Measurements from ENCODE around the gene ANKFN1. TPM values are rescaled to one million over a fixed set of nuclear protein-coding genes. Genes with fewer than 3 reads are reported as not detected.

Gene ANKFN1
- total and polyA plus RNA-seq, 2 experiments from 2014 or later = 0.21 TPM; not detected in 1

DNA sequence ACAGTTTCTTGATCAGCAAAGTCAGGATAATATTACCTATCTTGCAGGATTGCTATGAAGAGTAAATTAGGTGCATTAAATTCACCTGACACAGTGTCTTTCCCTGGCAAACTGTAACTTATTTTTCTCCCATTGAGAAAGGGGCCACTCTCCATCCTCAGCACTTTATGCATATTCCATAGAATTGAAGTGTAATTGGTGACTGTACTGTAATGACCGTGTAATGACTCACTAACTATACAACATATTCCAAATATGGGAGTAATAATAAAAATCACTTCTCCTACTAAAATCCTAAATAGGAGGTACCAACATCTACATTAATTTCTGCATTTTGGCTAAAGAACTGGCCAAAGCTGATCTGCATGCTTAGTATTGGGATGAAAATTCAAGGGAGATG is 298.4 kb downstream of the ANKFN1 start:
- Histone ChIP-seq H3K36me3 (no peaks in the 10 kb centered on the region), H3K4me3 (no peak overlapping the region)
- TF ChIP-seq, protein P1, sequence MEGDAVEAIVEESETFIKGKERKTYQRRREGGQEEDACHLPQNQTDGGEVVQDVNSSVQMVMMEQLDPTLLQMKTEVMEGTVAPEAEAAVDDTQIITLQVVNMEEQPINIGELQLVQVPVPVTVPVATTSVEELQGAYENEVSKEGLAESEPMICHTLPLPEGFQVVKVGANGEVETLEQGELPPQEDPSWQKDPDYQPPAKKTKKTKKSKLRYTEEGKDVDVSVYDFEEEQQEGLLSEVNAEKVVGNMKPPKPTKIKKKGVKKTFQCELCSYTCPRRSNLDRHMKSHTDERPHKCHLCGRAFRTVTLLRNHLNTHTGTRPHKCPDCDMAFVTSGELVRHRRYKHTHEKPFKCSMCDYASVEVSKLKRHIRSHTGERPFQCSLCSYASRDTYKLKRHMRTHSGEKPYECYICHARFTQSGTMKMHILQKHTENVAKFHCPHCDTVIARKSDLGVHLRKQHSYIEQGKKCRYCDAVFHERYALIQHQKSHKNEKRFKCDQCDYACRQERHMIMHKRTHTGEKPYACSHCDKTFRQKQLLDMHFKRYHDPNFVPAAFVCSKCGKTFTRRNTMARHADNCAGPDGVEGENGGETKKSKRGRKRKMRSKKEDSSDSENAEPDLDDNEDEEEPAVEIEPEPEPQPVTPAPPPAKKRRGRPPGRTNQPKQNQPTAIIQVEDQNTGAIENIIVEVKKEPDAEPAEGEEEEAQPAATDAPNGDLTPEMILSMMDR (IDR thresholded peaks at IDR 0.05; ENCODE audit: low read depth, low read length) = no peak

DNA sequence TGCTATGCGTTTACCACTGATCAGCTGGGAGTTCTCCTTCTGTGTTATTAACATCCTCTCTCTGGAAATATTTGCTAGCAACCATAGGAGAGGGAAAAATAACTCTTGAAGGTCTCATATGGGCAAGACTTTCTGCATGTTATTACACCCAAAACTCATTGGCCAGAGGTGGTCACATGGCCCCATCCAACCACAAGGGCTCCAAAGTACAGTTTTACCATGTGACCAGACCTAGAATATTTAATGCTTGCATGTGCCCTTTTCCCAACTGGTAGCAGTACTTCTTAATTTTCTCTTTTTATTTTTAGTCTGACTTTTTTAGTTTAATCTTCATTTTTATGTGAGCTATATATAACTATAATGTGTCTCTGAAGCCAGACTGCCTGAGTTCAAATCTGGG is 299.2 kb downstream of the ANKFN1 start:
- Histone ChIP-seq H3K27ac (no peak overlapping the region), H3K4me1 (ENCODE audit: low read depth) (no peaks in the 10 kb centered on the region), H3K36me3 (no peaks in the 10 kb centered on the region), H3K27me3 (no peaks in the 10 kb centered on the region), H3K4me3 (no peak overlapping the region), H3K9me3 (ENCODE audit: low read depth) (no peaks in the 10 kb centered on the region)
- TF ChIP-seq, protein P1 (IDR thresholded peaks at IDR 0.05; ENCODE audit: low read depth, low read length) = no peak
- DNase-seq (ENCODE audit: low read depth in 1 of 2, low spot score in 1 of 2) = no peak

More for the DNA sequence above, 298.4 kb downstream of the ANKFN1 start:
- H3K27me3 ChIP-seq = no peaks in the 10 kb centered on the region
- H3K4me1 ChIP-seq (ENCODE audit: low read depth) = no peaks in the 10 kb centered on the region
- no peaks in the 10 kb centered on the region for H3K9me3 ChIP-seq (ENCODE audit: low read depth)
- no peak overlapping the region for H3K27ac ChIP-seq
- DNase-seq (ENCODE audit: low read depth in 1 of 2, low spot score in 1 of 2) = no peak

DNA sequence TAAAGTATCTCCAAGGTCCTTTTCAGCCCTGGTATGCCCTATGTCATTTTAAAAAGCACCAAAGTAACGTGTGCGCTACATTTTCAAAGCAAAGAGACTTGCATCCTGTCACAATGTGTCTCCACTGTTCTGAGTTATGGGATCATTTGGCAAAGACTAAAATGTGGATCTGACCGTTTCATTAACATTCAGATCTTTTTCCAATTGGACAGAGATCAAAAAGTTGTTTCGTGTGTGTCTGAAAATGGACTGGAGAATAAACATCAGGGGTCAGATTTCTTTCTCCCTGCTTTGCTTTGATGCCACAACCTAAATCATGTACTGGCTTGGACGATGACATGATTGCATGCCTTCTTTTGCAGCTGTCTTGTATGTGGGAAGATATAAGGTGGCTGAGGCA is 304.2 kb downstream of the ANKFN1 start:
- TF ChIP-seq, protein P1 (IDR thresholded peaks at IDR 0.05; ENCODE audit: low read depth, low read length) = no peak
- Histone ChIP-seq H3K4me1 (ENCODE audit: low read depth) (no peaks in the 10 kb centered on the region), H3K27ac (no peak overlapping the region)

DNA sequence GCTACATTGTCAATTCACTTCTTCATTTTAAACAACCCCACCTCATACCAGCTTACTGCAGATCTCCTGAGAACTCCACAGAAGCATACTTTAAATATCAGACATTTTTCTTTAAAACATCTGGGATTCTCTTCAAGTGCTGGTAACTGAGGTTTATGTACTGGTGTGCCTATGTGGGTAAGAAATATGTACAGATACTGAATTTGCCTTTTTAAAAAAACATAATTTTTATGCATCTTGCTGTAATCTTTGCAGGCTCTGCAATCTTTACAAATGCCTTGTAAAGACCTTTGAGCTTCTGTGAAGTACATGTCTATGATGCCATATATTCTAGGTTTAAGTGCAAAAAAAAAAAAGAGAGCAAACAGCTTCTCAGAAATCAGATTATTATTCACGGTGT is 312.6 kb downstream of the ANKFN1 start:
- H3K9me3 ChIP-seq (ENCODE audit: low read depth) = no peaks in the 10 kb centered on the region
- no peaks in the 10 kb centered on the region for H3K27me3 ChIP-seq
- no peak overlapping the region for H3K4me3 ChIP-seq
- TF ChIP-seq, protein P1 (IDR thresholded peaks at IDR 0.05; ENCODE audit: low read depth, low read length) = no peak
- no peak for DNase-seq (ENCODE audit: low read depth in 1 of 2, low spot score in 1 of 2)
- H3K36me3 ChIP-seq = no peaks in the 10 kb centered on the region
- H3K4me1 ChIP-seq (ENCODE audit: low read depth) = no peaks in the 10 kb centered on the region
- H3K27ac ChIP-seq = no peak overlapping the region

More for the DNA sequence above, 304.2 kb downstream of the ANKFN1 start:
- Histone ChIP-seq H3K4me3 (no peak overlapping the region), H3K9me3 (ENCODE audit: low read depth) (no peaks in the 10 kb centered on the region), H3K36me3 (no peaks in the 10 kb centered on the region), H3K27me3 (no peaks in the 10 kb centered on the region)
- no peak for DNase-seq (ENCODE audit: low read depth in 1 of 2, low spot score in 1 of 2)

DNA sequence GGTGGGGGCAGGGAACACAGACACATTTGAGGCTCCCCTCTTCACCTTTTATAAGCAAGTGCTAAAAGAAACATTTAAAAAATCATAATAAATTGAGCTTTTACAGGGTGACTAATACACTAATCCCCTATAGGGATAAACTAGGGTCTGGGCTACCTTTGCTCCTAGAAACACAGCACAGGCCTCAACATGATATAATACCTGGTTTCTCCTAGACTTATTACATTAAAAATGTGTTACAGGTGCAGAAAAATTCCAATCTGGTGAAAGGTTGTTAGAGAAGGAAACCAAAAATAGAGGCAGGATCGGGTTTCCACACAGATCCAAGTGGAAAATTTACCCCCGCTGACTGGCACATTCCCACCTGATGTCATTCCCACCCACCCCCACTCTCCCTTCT is 315.6 kb downstream of the ANKFN1 start:
- no peak overlapping the region for H3K4me3 ChIP-seq
- no peaks in the 10 kb centered on the region for H3K36me3 ChIP-seq
- H3K27ac ChIP-seq = no peak overlapping the region
- no peaks in the 10 kb centered on the region for H3K9me3 ChIP-seq (ENCODE audit: low read depth)
- TF ChIP-seq, protein P1 (IDR thresholded peaks at IDR 0.05; ENCODE audit: low read depth, low read length) = no peak
- no peaks in the 10 kb centered on the region for H3K4me1 ChIP-seq (ENCODE audit: low read depth)
- no peak for DNase-seq (ENCODE audit: low read depth in 1 of 2, low spot score in 1 of 2)
- H3K27me3 ChIP-seq = no peaks in the 10 kb centered on the region

DNA sequence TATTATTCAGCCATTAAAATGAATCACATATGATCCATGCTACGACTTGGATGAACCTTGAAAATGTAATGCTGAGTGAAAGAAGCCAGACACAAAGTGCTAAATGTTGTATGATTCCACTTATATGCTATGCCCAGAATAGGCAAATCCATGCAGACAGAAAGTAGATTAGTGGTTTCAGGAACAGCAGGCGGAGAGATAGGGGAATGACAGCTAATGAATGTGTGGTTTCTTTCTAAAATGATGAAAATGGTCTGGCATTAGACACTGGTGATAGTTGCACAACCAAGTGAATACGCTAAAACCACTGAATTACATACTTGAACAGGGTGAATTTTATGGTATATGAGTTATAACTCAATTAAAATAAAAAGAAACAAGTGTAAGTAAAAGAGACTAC is 318.4 kb downstream of the ANKFN1 start:
- no peak overlapping the region for H3K4me3 ChIP-seq
- TF ChIP-seq, protein P1 (IDR thresholded peaks at IDR 0.05; ENCODE audit: low read depth, low read length) = no peak
- no peaks in the 10 kb centered on the region for H3K27me3 ChIP-seq
- H3K9me3 ChIP-seq (ENCODE audit: low read depth) = no peaks in the 10 kb centered on the region
- DNase-seq (ENCODE audit: low read depth in 1 of 2, low spot score in 1 of 2) = no peak
- H3K4me1 ChIP-seq (ENCODE audit: low read depth) = no peaks in the 10 kb centered on the region
- no peaks in the 10 kb centered on the region for H3K36me3 ChIP-seq
- no peak overlapping the region for H3K27ac ChIP-seq

Measured in cardiac muscle cell (in vitro differentiated cells and primary cell).